ENCODE measurements around the gene PPP1R12A.

PPP1R12A gene

GRCh38 chr12:79973801-79974200, 38.9 kb upstream of the PPP1R12A start:
- no peak for DNase-seq (ENCODE audit: low spot score)
- Histone ChIP-seq H3K4me3 (peak overlapping the region; percentile 8), H3K27ac (peak overlapping the region in 1 of 2 donors; percentile 18)
- no peak for TF ChIP-seq CTCF (IDR thresholded peaks at IDR 0.05)

GRCh38 chr12:79964100-79964627, 29.3 kb upstream of the PPP1R12A start:
- DNase-seq (ENCODE audit: low spot score) = no peak
- no peak overlapping the region for H3K27ac ChIP-seq
- no peak for TF ChIP-seq CTCF (IDR thresholded peaks at IDR 0.05)

GRCh38 chr12:79961411-79961810, 26.5 kb upstream of the PPP1R12A start:
- no peak for TF ChIP-seq CTCF (IDR thresholded peaks at IDR 0.05)
- DNase-seq (ENCODE audit: low spot score) = no peak
- H3K27ac ChIP-seq = no peak overlapping the region
- no peak overlapping the region for H3K4me3 ChIP-seq

More at GRCh38 chr12:79964100-79964627, 29.3 kb upstream of the PPP1R12A start:
- H3K4me3 ChIP-seq = no peak overlapping the region

- TF ChIP-seq CTCF (IDR thresholded peaks at IDR 0.05) = no peak
- DNase-seq (ENCODE audit: low spot score) = no peak
- H3K4me3 ChIP-seq = peak overlapping the region; percentile 22
- peak overlapping the region; percentile 43 to 50 for H3K27ac ChIP-seq
These were observed 24.6 kb upstream of the PPP1R12A start for GRCh38 chr12:79959484-79959883.

GRCh38 chr12:79956896-79957295, 22.0 kb upstream of the PPP1R12A start:
- H3K27ac ChIP-seq = no peak overlapping the region
- no peak for TF ChIP-seq CTCF (IDR thresholded peaks at IDR 0.05)
- no peak for DNase-seq (ENCODE audit: low spot score)
- H3K4me3 ChIP-seq = no peak overlapping the region

GRCh38 chr12:79955561-79955960, 20.7 kb upstream of the PPP1R12A start:
- H3K27ac ChIP-seq = no peak overlapping the region
- no peak for DNase-seq (ENCODE audit: low spot score)
- no peak overlapping the region for H3K4me3 ChIP-seq
- no peak for TF ChIP-seq CTCF (IDR thresholded peaks at IDR 0.05)

GRCh38 chr12:79954037-79954610, 19.2 kb upstream of the PPP1R12A start:
- no peak for TF ChIP-seq CTCF (IDR thresholded peaks at IDR 0.05)

More at GRCh38 chr12:79954037-79954610, 19.2 kb upstream of the PPP1R12A start:
- DNase-seq (ENCODE audit: low spot score) = no peak
- no peak overlapping the region for H3K27ac ChIP-seq
- H3K4me3 ChIP-seq = no peak overlapping the region
